Right atrium auricular region (tissue), 2 donors: Measurements from ENCODE around the gene PDCL3. TPM values are rescaled to one million over a fixed set of nuclear protein-coding genes. Genes with fewer than 3 reads are reported as not detected.

Experiments used
- DNase-seq: peaks from one replicate; pipeline ENCODE4 v3.0.0-alpha.2; 2019; ENCODE audit warnings: low spot score
- H3K27ac ChIP-seq, 2 donors: fragments of 200-600 bp; sonication (generic); 1 replicate in 1 of 2; 2 replicates in 1 of 2; pipeline ENCODE4 v1.5.1; 2016 to 2019
- H3K27me3 ChIP-seq, 2 donors: fragments of 200-600 bp; sonication (generic); one replicate each; pipeline versions ENCODE4 v1.5.1 to v1.6.0; 2017 to 2019
- H3K36me3 ChIP-seq: fragments of 200-600 bp; sonication (generic); one replicate; pipeline ENCODE4 v1.5.1; 2016
- H3K4me1 ChIP-seq, 2 donors: fragments of 200-600 bp; sonication (generic); one replicate each; pipeline versions ENCODE4 v1.5.1 to v1.6.0; 2017 to 2019
- H3K4me3 ChIP-seq, 2 donors: fragments of 200-600 bp; sonication (generic); 1 replicate in 1 of 2; 2 replicates in 1 of 2; pipeline ENCODE4 v1.5.1; 2017 to 2019; ENCODE audit warnings: mild to moderate bottlenecking in 1 of 2, moderate library complexity in 1 of 2
- H3K9me3 ChIP-seq, 2 donors: fragments of 200-600 bp; sonication (generic); one replicate each; pipeline ENCODE4 v1.5.1; 2019
- total RNA-seq, 2 donors: library from RNA; depleted of rRNA; stranded (reverse); fragments of >200 nt; gene quantifications; one replicate each; pipeline ENCODE4 v1.1.0, GENCODE V29; 2016
- TF ChIP-seq, protein P1 (sequence below), 2 donors: fragments of 200-600 bp; sonication (generic); IDR thresholded peaks; one replicate each; pipeline ENCODE4 v1.5.1; 2019; ENCODE audit warnings: antibody characterized with exemption in 2 of 2

PDCL3 gene
- total RNA-seq, 2 donors from 2014 or later = 13.6 to 18.8 TPM

DNA sequence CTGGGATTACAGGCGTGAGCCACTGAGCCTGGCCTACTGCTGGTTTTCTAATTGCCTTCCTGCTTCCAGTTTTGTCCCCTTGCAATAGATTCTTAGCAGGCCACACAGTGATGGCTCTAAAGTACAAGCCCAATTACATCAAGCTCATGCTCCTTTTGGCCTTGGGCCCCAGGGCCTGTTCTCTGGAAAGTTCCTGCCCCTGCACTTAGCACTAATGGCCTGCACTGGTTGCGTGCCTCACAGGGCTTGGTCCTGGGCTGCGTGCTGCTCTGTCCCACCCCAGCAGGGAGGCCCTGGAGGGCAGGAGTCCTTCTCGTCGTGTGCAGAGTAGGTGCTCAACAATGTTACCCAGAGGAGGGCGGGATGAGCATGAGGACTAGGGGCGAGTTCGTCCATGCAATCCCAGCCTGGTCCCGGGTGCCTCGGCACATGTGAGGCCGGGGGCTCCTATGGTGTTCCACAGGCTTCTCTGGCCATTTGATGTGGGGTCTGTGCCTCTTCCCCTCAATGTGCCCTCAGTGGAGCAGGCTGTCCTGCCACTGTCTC is 51.7 kb downstream of the PDCL3 start:
- H3K36me3 ChIP-seq = no peaks in the 10 kb centered on the region
- DNase-seq = no peak
- TF ChIP-seq, protein P1, sequence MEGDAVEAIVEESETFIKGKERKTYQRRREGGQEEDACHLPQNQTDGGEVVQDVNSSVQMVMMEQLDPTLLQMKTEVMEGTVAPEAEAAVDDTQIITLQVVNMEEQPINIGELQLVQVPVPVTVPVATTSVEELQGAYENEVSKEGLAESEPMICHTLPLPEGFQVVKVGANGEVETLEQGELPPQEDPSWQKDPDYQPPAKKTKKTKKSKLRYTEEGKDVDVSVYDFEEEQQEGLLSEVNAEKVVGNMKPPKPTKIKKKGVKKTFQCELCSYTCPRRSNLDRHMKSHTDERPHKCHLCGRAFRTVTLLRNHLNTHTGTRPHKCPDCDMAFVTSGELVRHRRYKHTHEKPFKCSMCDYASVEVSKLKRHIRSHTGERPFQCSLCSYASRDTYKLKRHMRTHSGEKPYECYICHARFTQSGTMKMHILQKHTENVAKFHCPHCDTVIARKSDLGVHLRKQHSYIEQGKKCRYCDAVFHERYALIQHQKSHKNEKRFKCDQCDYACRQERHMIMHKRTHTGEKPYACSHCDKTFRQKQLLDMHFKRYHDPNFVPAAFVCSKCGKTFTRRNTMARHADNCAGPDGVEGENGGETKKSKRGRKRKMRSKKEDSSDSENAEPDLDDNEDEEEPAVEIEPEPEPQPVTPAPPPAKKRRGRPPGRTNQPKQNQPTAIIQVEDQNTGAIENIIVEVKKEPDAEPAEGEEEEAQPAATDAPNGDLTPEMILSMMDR (IDR thresholded peaks at IDR 0.05) = no peak
- H3K4me1 ChIP-seq = no peaks in the 10 kb centered on the region
- H3K27me3 ChIP-seq = no peaks in the 10 kb centered on the region
- H3K4me3 ChIP-seq = no peak overlapping the region
- no peak overlapping the region for H3K27ac ChIP-seq
- H3K9me3 ChIP-seq = no peaks in the 10 kb centered on the region

- TF ChIP-seq, protein P1 (IDR thresholded peaks at IDR 0.05) = no peak
- DNase-seq = no peak
- no peaks in the 10 kb centered on the region for H3K4me1 ChIP-seq
- no peaks in the 10 kb centered on the region for H3K27me3 ChIP-seq
- peak overlapping the region; percentile 38 to 46 for H3K27ac ChIP-seq
- H3K9me3 ChIP-seq = no peaks in the 10 kb centered on the region
- no peaks in the 10 kb centered on the region for H3K36me3 ChIP-seq
- H3K4me3 ChIP-seq = no peak overlapping the region
Measured at GRCh38 chr2:100615471-100615870, 52.7 kb downstream of the PDCL3 start.

- no peaks in the 10 kb centered on the region for H3K9me3 ChIP-seq
Measured at GRCh38 chr2:100615886-100616285, 53.1 kb downstream of the PDCL3 start.

GRCh38 chr2:100616841-100617390 is 54.1 kb downstream of the PDCL3 start:
- DNase-seq = no peak
- Histone ChIP-seq H3K36me3 (no peaks in the 10 kb centered on the region), H3K27ac (no peak overlapping the region), H3K9me3 (no peaks in the 10 kb centered on the region), H3K27me3 (no peaks in the 10 kb centered on the region), H3K4me3 (no peak overlapping the region), H3K4me1 (no peaks in the 10 kb centered on the region)
- TF ChIP-seq, protein P1 (IDR thresholded peaks at IDR 0.05) = no peak

More at GRCh38 chr2:100615886-100616285, 53.1 kb downstream of the PDCL3 start:
- TF ChIP-seq, protein P1 (IDR thresholded peaks at IDR 0.05) = no peak
- no peaks in the 10 kb centered on the region for H3K4me1 ChIP-seq
- H3K27me3 ChIP-seq = no peaks in the 10 kb centered on the region
- H3K36me3 ChIP-seq = no peaks in the 10 kb centered on the region
- no peak for DNase-seq
- peak overlapping the region; percentile 38 to 46 for H3K27ac ChIP-seq
- no peak overlapping the region for H3K4me3 ChIP-seq

- DNase-seq = no peak
- no peaks in the 10 kb centered on the region for H3K27me3 ChIP-seq
- TF ChIP-seq, protein P1 (IDR thresholded peaks at IDR 0.05) = no peak
- no peak overlapping the region for H3K27ac ChIP-seq
- no peaks in the 10 kb centered on the region for H3K9me3 ChIP-seq
- no peaks in the 10 kb centered on the region for H3K36me3 ChIP-seq
- no peak overlapping the region for H3K4me3 ChIP-seq
- H3K4me1 ChIP-seq = no peaks in the 10 kb centered on the region
Measured at GRCh38 chr2:100619951-100620350, 57.2 kb downstream of the PDCL3 start.

DNA sequence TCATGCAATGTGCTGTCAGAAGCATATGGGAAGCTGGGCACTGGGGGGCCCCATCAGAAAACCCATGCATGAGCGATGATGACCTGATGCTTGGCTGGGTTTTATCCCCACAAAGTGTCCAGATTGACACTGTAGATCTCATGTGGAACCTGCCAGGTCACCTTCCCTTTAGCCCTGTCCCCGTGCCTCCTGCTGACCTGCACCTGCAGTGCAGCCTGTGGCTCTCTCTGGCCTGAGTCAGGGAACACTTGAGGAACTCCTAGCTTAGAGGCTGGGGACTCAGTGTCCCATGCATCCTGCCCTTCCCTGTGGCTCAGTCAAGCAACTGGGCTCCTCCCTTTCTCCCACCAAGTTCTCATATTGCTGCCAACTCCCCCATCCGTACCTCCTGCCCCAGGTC is 57.7 kb downstream of the PDCL3 start:
- no peak for DNase-seq

More for the DNA sequence above, 57.7 kb downstream of the PDCL3 start:
- TF ChIP-seq, protein P1 (IDR thresholded peaks at IDR 0.05) = no peak
- H3K27me3 ChIP-seq = no peaks in the 10 kb centered on the region
- no peaks in the 10 kb centered on the region for H3K36me3 ChIP-seq
- H3K4me1 ChIP-seq = no peaks in the 10 kb centered on the region
- no peaks in the 10 kb centered on the region for H3K9me3 ChIP-seq
- no peak overlapping the region for H3K27ac ChIP-seq
- H3K4me3 ChIP-seq = no peak overlapping the region
